Measurements from ENCODE around the gene MYMK.

The MYMK gene

DNA sequence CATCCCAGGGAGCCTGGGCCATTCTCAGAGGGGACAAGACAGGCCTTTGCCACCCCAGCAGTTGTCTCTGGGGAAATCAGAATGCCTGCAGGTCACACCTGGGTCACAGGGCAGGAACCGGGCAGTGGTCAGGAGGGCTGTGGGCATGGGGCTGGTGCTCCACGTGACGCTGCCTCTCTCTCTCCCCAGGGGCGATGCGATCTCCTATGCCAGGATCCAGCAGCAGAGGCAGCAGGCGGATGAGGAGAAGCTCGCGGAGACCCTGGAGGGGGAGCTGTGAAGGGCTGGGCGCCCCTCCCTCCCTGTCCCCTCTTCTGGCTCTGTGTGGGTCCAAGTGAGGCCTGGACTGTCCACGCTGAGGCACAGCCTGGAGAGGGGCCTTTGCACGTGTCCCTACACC lies 56.4 kb downstream of the MYMK start:
- no peak for DNase-seq (ENCODE audit: low read depth in 3 of 3)

DNA sequence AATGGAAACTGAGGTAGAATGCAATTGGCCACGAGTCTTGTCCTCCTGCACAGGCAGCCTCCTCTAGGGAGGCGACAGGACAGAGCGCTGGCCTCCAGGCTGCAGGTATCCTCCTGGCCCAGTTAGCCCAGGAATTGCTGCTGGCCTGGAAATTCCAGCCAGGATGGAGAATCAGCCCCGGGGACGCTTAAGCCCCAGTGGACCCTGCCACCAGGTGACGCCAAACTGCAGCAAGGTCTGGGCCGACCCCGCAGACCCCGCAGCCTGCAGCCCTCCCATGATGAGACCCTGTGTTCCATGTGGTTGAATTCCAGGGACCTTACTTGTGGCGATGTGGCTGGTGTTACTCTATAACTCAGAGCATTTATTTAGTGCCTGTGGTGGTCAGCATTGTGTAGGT lies 57.7 kb downstream of the MYMK start:
- DNase-seq (ENCODE audit: low read depth in 3 of 3): no peak

DNA sequence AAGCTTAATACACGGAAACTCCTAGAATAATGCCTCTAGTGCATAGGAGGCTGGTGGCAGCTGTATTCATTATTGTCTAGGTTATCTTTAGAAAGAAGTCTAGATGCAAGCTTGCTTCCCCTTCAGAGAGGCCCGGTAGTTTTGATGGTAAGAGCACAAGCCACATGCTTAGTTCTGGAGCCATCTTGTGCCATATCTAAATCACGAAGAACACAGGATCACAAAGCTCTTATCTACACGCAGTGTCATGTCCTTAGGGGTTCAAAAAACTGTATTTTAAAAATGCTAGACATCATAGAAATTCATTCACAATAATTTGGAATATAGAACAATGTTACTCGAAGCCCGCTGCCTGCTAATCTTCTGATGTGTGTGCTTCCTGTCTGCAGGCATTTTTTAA lies 58.8 kb downstream of the MYMK start:
- DNase-seq (ENCODE audit: low read depth in 3 of 3): no peak

DNA sequence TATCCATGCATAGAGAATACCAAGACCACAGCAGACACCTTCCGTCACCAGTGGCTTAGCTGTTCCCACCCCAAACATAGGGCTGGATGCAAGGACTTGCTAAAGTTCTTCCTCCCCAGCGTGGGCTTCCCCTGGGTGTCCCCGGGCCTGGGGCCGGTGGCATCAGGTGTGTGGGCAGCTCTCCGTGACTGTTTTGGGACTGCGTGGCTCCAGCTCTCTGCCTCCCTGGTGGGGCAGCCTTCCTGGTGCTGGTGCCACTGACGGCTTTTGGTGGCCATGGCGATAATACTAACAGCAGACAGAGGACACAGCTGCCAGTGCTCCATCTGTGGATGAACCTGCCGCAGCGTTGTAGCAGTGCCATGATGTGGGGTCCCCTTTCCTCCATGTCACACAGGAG lies 60.1 kb downstream of the MYMK start:
- no peak for DNase-seq (ENCODE audit: low read depth in 3 of 3)
